Cardiac septum (tissue), 1 donor: Measurements from ENCODE around the gene ARMC2. TPM values are rescaled to one million over a fixed set of nuclear protein-coding genes. Genes with fewer than 3 reads are reported as not detected.
"Not testable (repeated sequence)": the region's sequence is repeated elsewhere in the genome, so short reads cannot be mapped to it uniquely, and the experiment has no call there.

ENCODE experiments used
- DNase-seq: peaks from one replicate; pipeline ENCODE4 v3.0.0-alpha.2; 2020; ENCODE audit warnings: low spot score
- intact Hi-C: fragments of 100-400 bp; cut with DNase I; formaldehyde crosslinking; loops from one replicate; pipeline ENCODE4 v1.14.0; 2022
- total RNA-seq: library from RNA; stranded (reverse); fragmentation: NEBNext Ultra II Directional; extraction: Animal tissue kit (Norgen Biotek cat#: 25700); gene quantifications from one replicate; pipeline ENCODE4 v1.2.1, GENCODE V29; 2021
- donor health status: DM: no; HTN: no; CAD: no.

Gene ARMC2
- total RNA-seq, 1 donor from 2014 or later: 11.0 TPM

DNA sequence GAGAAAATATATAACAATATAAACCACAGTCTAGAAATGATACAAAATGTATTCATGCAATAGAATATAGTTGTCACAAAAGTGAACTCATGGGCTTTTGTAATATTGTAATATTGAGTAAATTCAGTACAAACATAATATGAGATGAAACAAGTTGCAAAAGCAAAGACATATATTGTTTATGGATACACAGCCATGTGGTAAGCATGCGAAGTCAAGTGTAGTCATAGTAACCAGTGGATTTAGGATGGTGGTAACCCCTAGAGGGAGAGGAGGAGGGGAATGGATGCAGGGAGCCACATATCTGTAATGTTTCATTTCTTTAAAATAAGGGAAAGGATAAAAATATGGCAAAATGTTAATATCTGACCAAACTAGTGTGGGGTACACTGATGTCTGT, 47.3 kb downstream of the ARMC2 start:
- intact Hi-C loops: loop anchor here (5.0 kb wide), 3 partner anchors 52 to 177 kb away; no protein-coding TSS in a partner anchor

DNA sequence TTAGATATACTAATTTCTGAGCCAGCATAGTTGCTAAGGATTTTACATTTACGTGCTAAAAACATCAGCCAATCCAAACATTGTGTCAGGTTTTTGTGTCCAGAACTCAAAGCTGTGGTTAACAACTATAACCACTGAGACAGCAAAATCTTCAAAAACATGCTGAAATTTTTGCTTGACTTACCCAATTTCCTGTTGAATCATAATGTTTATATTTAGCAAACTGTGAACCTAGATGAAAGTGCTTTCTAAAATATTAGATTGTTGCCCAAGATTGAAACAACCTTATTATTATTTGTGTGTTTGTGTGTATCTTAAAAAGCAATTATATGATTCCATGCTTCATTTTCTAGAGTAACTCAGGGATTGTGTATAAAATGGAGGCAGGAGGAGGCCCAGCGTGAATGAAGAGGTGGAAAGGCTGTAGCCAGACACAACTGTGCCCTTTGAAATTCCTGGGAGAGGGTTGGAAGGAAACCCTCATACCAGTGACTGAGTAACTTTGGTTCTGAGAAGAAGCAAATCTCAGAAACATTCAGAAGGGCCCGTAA, 48.0 kb downstream of the ARMC2 start:
- intact Hi-C loops: loop anchor here (5.0 kb wide), 3 partner anchors 51 to 176 kb away; no protein-coding TSS in a partner anchor
- no peak for DNase-seq

More for the DNA sequence above, 47.3 kb downstream of the ARMC2 start:
- DNase-seq: no peak

DNA sequence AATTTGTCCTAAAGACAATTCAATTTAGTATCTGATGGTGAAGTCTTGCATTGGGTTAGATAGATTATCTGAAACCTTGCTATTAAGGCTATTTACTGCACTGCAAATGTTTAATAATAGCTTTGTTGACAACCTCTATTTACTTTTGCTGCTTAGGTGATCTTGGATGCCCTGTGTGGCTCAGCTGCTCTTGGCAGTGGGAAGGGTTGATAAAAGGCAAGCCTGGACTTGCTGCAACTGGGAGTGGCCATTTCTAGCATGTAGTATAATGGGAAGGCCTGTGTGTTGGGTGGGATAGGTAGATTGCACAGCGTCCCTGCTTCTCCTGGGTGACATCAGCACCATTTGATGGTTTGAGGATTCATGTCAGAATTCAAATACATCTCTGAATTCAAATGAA, 49.1 kb downstream of the ARMC2 start:
- DNase-seq: no peak

DNA sequence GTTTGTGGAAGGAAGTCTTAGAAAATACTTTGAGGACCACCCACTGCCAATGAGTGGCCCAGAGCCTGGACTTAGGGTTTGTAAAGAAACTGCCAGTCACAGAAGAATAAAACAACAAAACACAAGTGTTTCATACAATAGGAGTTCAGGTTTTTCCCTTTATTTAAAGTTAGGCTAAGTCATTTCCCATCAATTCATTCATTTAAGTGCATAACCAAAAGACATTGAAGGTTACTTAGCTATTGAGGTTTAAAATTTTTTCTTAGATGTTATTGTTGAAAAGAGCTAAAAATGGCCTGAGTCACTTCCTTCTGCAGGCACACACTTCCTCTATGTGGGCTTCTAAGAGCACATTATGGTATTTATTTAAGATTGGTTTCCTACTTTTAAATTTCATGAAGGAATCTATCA, 54.2 kb downstream of the ARMC2 start:
- intact Hi-C loops: loop anchor here (5.0 kb wide), 1 partner anchor 160 kb away; no protein-coding TSS in a partner anchor
- no peak for DNase-seq

More for the DNA sequence above, 49.1 kb downstream of the ARMC2 start:
- intact Hi-C loops: loop anchor here (5.0 kb wide), 3 partner anchors 50 to 175 kb away; no protein-coding TSS in a partner anchor

DNA sequence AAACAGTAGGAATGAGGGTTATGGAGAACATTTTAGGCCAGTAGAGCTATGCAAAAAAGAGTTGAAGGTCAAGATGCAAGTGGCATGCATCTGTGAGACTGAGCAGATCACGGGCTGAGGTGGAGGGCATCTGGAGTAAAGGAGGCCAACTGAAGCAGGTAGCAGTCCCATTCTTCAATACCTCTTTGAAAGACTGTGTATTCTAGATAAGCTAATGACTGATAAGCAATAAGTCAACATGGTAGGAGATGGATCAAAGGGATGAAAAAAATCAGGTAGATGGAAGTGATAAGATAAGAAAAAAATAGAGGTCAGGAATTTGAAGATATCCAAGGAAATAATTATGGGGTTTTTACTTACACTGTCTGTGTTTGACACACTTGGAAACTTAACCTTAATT, 55.6 kb downstream of the ARMC2 start:
- no peak for DNase-seq
- intact Hi-C loops: loop anchor here (5.0 kb wide), 1 partner anchor 159 kb away; no protein-coding TSS in a partner anchor

DNA sequence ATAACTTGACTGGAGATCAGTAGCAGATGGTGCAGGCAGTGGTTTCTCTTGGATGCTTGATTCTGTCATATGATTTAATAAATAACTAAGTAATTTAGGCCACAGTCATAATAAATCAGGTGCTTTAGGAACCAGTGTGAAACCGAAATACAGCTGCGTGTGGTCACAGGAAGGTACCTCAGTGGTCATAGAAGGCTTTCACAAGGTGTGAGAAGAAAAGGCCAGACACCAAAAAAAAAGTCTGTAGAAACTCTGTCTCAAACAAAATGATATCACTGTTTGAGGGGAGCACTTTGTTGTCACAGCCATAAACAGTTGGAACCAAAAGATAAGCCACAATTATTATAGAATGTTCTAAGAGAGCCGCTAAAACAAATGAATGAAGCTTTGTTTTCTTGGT, 56.5 kb downstream of the ARMC2 start:
- intact Hi-C loops: loop anchor here (5.0 kb wide), 1 partner anchor 158 kb away; no protein-coding TSS in a partner anchor

DNA sequence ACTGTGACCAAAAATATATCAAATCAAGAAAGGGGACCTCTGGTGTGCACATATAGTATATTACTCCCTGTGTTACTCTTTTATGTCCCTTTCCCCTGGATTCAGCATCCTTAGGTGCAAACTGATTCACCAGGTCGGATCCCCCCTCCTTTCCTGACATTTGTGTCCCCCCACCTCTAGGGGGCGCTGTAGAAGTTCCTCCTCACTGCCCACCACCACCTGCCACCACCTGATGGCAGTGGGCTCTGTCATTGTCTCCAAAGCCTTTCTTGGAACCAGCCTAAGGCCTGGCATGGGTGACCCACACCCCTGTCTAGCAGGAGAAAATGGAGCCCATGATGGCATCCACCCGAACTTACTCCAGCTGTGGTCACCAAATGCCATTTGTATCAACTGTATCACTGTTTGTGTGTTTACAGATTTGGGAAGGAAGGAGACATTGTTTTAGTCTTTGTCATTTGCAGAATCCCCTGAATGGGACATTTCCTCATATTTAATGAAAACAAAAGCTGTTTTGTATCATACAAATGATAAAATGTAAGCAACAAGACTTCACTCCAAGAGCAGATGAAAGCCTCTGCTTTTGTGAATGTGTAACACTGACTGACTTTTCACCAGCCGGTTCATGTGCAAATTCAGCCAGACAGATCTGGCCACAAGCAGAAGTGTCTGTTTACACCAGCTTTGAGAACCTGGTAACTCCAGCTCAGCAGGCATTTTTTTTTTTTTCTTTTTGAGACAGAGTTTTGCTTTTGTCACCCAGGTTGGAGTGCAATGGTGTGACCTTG, 66.2 kb downstream of the ARMC2 start:
- intact Hi-C loops: no loop called here

More for the DNA sequence above, 56.5 kb downstream of the ARMC2 start:
- DNase-seq: no peak

DNA sequence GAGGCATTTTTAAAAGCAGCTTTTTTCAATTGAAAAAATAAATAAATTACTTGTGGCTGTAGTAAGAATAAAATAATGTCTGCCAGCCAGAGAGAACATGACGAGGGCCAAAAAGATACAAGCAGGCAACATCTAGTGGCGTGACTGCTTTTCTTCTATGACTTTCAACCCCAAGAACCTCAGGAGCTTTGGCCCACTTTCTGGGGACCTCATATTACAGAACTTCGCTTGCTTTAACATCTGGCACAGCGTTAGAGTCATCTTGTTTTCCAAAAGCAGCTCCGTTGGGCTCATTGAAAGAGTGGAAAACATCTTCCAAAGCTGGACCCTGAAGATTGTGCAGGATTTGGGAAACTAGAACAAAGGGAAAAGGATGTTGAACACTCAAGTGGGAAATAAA, 67.0 kb downstream of the ARMC2 start:
- no peak for DNase-seq
- intact Hi-C loops: no loop called here

More for the DNA sequence above, 66.2 kb downstream of the ARMC2 start:
- DNase-seq: no peak

DNA sequence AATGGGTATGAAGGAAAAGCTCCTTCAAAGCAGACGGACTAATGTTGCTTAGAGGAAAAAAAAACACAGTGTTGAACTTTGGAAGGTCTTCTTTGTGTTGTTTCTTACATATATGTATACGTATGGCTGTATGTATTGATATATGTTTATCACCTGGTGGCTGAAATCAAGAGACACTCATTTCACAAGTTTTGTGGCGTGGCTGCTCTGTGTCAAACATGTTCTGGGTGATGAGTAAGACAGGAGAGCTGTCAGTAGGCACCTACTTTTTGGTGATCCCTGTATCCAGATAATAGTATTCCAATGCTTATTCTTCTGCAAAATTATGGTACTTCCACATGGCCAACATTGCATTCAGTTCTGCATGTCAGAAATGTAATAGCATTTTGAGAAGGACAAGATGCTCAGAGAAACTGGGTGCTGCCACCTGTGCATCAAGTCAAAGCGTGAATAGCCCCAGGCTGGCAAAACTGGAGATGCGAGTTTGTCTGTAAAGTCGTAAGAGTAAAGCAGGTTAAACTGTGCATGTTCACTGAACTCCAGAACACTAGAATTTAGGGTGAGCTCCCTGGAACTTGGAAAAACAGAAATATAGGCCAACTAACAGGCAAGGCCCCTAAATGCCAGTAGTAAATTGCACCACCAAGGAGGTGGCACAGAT, 67.9 kb downstream of the ARMC2 start:
- intact Hi-C loops: no loop called here
- DNase-seq: no peak

DNA sequence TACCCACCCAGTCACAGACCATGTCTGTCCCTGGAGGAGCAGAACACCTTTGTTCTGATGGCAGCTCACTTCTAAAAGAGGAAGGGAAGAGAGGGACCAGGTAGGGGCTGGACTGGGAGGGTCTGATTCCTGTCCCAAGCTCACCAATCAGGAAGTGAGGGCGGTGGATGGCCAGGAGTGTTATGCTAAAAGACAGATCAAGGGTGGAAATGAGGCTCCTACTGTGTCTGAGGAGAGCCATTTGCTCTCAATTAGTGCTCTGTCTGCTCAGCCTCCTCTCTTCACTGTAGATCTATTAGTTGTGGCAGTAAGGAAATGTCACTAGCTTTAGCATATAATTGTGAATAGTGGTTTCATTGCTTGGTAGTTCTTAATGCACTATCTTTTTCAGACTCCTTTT, 72.5 kb downstream of the ARMC2 start:
- DNase-seq: no peak
- intact Hi-C loops: no loop called here

DNA sequence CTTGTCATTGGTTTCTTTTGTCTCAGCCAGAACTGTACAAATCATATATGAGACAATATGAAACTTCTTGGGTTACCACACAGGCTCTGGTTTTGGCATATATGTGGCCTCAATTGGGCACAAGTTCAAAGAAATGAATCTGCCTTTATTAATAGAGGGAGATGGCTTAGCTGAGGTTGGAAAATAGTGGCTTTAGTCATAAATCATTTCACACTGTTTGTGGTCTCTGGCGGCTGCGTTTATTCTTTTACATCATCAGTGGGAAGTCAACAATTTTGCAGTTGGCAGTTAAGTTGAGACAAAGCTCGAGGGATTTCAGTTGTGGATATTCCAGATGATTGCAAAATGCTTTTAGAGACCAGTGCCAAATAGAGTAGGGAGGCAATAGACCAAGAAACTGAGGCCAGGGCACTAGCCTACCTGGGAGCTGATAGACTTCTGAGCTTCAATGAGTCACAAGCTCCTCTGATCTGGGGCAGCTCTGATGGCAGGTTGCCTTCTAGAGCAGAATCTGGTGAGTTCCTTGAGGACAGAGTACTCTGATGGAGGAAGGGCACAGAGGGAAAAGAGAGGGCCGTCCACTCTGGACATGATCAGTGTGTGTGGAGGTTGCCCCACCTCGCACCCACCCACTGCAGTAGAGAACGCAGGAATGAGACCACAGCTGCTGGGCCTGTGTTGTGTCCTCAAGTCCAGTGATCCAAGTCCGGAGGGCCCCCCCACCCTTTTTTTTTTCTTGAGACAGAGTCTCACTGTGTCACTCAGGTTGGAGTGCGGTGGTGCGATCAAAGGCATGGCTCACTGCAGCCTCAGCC, 73.5 kb downstream of the ARMC2 start:
- DNase-seq: no peak
- intact Hi-C loops: no loop called here

DNA sequence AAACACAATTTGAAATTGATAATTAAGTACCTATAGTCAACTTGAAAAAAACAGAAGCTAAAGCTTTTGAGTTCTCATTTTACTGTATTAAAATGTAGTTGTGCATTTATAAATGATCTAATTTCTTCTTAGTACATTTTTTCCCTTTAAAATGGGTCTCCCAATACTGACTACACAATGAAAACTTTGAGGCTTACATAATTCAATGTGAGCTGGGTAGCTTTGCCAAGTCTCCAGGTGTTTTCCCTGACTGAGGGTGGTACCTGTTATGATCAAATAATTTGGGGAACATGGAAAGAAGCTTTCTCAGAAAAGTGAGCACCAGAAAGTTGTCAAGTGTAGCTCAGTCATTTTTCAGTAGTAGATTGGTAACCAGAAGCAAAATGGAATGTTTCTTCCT, 74.3 kb downstream of the ARMC2 start:
- no peak for DNase-seq
- intact Hi-C loops: no loop called here

DNA sequence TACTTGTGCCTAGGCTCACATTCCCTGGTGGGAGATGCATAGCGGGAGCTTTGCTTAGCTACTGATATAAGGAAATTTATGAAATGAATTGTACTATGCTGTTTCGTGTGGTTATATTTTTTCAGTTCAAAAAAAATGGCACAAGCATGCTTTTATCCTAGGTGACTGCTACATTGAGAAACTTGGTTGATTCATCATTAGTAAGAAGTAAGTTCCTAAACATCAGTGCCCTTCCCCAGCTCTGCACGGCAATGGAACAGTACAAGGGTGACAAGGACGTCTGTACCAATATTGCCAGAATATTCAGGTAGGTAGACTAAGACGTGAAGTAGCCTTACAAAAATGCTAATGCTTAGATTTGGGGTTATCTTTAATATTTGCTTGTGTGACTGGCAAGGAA, 79.7 kb downstream of the ARMC2 start:
- DNase-seq: no peak
- intact Hi-C loops: no loop called here

DNA sequence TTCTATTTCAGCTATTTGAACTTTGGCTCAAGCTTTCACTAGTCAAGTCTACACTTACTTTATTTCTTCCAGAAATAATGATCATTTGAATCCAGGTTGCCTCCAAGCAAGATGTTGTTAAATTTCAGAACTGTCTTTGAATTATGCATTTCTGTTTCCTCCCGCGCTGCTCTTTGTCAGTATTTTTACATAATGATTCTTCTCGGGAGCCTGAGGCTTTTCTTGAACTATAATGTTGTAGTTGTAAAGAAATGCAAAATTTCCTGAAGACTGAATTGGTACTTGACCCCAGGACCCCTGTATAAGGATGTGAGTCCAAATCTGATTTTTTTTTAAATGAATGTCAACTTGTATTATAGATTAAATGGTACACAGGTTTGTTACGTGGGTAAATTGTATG, 80.4 kb downstream of the ARMC2 start:
- intact Hi-C loops: no loop called here
- no peak for DNase-seq

DNA sequence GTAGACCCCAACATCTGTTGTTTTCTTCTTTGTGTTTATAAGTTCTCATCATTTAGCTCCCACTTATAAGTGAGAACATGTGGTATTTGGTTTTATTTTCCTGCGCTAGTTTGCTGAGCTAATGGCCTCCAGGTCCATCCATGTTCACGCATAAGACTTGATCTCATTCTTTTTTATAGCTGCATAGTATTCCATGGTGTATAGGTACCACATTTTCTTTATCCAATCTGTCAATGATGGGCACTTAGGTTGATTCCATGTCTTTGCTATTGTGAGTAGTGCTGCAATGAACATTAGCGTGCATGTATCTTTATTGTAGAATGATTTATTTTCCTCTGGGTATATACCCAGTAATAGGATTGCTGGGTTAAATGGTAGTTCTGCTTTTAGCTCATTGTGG, 82.9 kb downstream of the ARMC2 start:
- DNase-seq, intact Hi-C loops: not testable (repeated sequence)

DNA sequence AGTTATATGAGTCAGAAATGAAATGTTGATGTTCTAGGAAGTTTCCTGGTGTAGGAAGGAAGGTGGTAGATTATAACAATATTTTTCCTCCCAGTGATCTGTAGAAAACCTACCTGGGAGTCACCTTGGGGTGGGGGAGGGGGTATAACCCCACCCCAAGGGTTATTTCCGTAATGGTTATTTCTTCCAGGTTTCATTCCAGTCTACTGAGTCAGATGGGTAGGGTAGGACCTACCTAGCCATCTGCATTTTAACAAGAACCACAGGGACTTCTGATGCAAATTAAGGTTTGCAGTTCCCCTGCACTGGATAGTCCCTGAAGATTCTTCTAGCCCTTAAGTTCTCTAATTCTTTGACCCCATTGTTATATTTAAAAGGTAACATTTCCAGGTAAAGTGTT, 88.9 kb downstream of the ARMC2 start:
- intact Hi-C loops: no loop called here
- no peak for DNase-seq

DNA sequence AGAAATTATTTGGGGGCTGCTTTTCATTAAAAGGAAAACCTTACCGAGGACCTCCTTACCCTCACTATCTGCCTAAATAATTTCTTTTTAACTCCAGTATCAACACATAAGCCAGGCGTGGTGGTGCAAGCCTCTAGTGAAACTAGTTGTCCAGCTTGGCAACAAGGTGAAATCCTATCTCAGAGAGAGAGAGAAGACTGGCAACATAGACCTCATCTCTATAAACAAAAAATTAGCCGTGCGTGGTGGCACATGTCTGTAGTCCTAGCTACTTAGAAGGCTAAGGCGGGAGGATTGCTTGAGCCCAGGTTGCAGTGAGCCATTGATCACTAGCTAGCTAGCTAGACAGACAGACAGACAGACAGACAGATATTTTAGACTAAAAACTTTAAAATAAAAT, 92.5 kb downstream of the ARMC2 start:
- intact Hi-C loops: loop anchor here (5.0 to 10.0 kb wide), 2 partner anchors 383 to 444 kb away; partner anchors contain the start of gene CD164
- no peak for DNase-seq

DNA sequence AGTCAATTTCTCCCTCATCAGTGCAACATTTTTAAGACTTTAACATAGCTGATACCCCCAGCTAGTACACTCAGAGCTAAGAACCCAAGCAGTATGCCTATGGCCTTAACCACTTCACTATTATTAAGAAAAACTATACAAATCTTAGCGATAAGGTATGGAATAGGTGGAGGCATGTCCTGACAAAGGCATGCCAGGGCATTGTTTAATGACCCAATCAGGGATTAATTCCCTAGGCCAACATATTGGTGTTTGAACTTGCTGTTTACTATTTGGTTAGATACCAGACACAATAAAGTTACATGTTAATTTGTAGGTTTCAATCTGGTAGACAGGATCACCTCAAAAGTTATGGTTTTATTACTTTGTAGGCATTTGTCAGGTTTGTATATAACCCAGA, 93.1 kb downstream of the ARMC2 start:
- no peak for DNase-seq
- intact Hi-C loops: loop anchor here (5.0 to 10.0 kb wide), 2 partner anchors 384 to 444 kb away; partner anchors contain the start of gene CD164

DNA sequence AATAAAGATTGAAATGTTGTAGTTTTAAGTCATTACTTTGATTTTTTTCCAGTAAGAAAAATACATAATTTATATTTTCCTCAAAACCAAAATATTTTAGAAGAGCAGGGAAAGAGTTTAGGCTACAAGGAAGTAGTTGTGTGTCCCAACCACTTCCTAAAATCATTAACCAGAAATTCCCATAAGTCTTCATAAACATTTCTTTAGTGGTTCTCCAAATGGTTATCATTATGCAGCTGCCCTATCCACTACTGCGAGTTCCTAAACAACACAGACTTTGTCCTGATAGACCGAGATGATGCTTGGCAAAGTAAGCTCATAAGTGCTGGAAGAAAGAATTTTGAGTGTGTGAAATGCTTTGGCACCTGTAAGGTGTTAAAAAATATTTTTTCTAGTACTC, 93.6 kb downstream of the ARMC2 start:
- intact Hi-C loops: loop anchor here (5.0 to 10.0 kb wide), 2 partner anchors 385 to 443 kb away; partner anchors contain the start of gene CD164

More for the DNA sequence above, 93.6 kb downstream of the ARMC2 start:
- DNase-seq: no peak
